ENCODE measurements around the gene WDR44.

- no peak for TF ChIP-seq EZH2phosphoT487 (IDR thresholded peaks at IDR 0.05; ENCODE audit: low read depth)
- no peak for TF ChIP-seq CTCF (IDR thresholded peaks at IDR 0.05; ENCODE audit: low read depth, low read length)
Observed at GRCh38 chrX:118418811-118419251, 72.9 kb downstream of the WDR44 start.
